HG03469 (cell line): ENCODE results near the gene TFPT.

ENCODE experiments used
- ATAC-seq: cut with Tn5 transposase; IDR thresholded peaks from one replicate; pipeline ENCODE4 v1.9.1; 2021; ENCODE audit warnings: mild to moderate bottlenecking, moderate library complexity, moderate number of reproducible peaks; ENCODE audit not compliant: unreplicated experiment

The TFPT gene

GRCh38 chr19:54115109-54116063 lies at the start of gene TFPT, which contains the start of gene PRPF31:
TFPT (minus strand) TSS chr19:54115657; CDS start chr19:54115269, 388 bp downstream.
PRPF31 (plus strand) TSS chr19:54115754; CDS start chr19:54118279, 2,525 bp downstream.
- ATAC-seq, result peak; percentile 53

GRCh38 chr19:54165222-54165621 lies 49.8 kb upstream of the TFPT start:
- no peak for ATAC-seq

- ATAC-seq, result no peak
These were observed 49.1 kb upstream of the TFPT start for GRCh38 chr19:54164369-54165068.

GRCh38 chr19:54162884-54163283 lies 47.4 kb upstream of the TFPT start:
- no peak for ATAC-seq

GRCh38 chr19:54162241-54162805 lies 46.9 kb upstream of the TFPT start:
- ATAC-seq, result no peak

- ATAC-seq, result no peak
These were observed 45.4 kb upstream of the TFPT start for GRCh38 chr19:54160854-54161253.

- ATAC-seq, result no peak
These were observed 44.8 kb upstream of the TFPT start for GRCh38 chr19:54160182-54160811.

GRCh38 chr19:54159352-54160181 lies 44.1 kb upstream of the TFPT start, which contains the start of gene LENG1:
LENG1 (minus strand) TSS chr19:54159721; CDS start chr19:54159695, 26 bp downstream.
- peak; percentile 78 for ATAC-seq

- no peak for ATAC-seq
These were observed 43.4 kb upstream of the TFPT start for GRCh38 chr19:54158812-54159351.

- ATAC-seq, result no peak
These were observed 41.5 kb upstream of the TFPT start for GRCh38 chr19:54156953-54157352.

- ATAC-seq, result no peak
These were observed 41.0 kb upstream of the TFPT start for GRCh38 chr19:54156490-54156889.

- no peak for ATAC-seq
These were observed 40.2 kb upstream of the TFPT start for GRCh38 chr19:54155694-54156093.

GRCh38 chr19:54154603-54155345 lies 39.3 kb upstream of the TFPT start:
- no peak for ATAC-seq

- no peak for ATAC-seq
These were observed 38.4 kb upstream of the TFPT start for GRCh38 chr19:54153731-54154326.

- ATAC-seq, result no peak
These were observed 37.5 kb upstream of the TFPT start for GRCh38 chr19:54152878-54153524.

GRCh38 chr19:54152267-54152666 lies 36.8 kb upstream of the TFPT start:
- no peak for ATAC-seq

GRCh38 chr19:54151362-54152035 lies 36.0 kb upstream of the TFPT start:
- no peak for ATAC-seq
